GM18508 (cell line): ENCODE measurements around the gene COP1.

Experiments
- ATAC-seq: cut with Tn5 transposase; IDR thresholded peaks from one replicate; pipeline ENCODE4 v1.9.1; 2021; ENCODE audit warnings: moderate number of reproducible peaks; ENCODE audit not compliant: insufficient read depth, unreplicated experiment

Gene COP1

DNA sequence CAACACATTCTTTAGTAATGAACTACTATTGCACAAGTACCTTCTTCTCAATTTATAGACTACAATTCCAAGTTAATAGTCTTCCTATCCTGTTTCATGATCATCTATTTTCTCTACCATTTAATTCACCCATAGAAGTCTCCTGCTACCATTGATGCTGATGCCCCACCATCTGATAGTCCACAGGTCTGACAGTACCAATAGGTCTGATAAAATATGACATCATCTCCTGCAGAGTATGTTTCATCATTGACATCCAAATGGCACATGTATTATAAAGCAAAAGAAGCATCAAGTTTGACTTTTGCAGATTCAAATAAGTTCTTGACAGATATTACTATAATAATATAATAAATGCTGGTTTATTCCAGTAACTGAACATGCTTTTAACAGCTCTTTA lies 5.5 kb downstream of the COP1 start:
- no peak for ATAC-seq

DNA sequence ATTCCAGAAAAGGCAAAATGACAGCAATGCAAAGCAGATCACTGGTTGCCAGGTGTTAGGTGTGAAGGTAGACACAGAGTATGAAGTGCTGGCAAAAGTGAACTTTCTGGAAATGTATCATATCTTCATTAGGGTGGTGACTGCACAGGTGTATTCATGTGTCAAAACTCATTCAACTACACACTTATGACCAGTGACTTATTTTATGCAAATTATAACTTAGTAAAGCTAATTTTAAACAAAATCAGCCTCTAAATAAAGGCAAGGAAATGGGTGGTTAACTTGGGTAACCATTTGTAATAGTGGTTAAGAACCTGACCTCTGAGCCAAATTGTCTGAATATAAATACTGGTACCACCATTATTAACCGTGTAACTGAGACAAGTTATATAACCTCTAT lies 7.4 kb downstream of the COP1 start:
- ATAC-seq = peak; percentile 29

DNA sequence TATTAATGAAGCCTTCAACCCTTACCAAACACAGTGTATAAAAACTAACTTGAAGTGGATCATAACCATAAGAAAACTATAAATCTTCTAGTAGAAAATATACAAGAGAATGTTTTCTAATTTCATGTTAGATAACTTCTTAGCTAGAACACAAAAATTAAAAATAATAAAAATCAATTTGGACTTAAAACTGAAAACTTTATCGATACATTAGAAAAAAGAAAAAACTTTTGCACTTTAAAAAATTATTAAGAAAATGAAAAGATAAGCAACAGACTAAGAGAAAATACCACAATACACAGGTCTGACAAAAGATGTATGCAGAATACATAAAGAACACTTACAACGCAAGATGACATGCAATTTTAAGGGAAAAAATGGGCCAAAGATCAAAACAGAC lies 8.7 kb downstream of the COP1 start:
- no peak for ATAC-seq

DNA sequence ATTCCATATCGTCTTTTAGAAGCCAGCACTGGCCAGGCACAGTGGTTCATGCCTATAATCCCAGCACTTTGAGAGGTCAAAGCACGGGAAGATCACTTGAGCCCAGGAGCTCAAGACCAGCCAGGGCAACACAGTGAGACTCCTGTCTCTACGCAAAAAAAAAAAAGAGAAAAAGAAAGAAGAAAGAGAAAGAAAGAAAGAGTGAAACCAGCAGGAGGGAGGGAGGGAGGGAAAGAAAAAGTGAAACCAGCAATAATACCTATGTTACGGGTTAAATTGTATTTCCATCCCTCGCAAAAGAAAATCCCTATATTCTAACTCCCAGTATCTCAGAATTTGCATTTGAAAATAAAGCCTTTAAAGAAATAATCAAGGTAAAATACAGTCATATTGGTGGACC lies 10.4 kb downstream of the COP1 start:
- ATAC-seq = no peak

DNA sequence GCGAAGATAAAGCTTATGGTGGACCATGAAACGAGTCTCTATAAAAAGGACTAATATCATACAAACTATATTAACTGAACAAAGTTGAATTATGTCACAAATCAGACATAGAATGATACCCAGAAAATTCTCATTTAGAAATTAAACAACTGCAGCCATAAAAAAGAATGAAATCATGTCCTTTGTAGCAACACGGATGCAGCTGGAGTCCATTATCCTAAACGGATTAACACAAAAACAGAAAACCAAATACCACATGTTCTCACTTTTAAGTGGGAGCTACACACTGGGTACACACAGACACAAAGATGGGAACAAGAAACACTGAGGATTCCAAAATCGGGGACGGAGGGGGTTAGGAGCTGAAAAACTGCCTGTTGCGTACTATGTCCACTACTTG lies 11.5 kb downstream of the COP1 start:
- ATAC-seq = no peak

DNA sequence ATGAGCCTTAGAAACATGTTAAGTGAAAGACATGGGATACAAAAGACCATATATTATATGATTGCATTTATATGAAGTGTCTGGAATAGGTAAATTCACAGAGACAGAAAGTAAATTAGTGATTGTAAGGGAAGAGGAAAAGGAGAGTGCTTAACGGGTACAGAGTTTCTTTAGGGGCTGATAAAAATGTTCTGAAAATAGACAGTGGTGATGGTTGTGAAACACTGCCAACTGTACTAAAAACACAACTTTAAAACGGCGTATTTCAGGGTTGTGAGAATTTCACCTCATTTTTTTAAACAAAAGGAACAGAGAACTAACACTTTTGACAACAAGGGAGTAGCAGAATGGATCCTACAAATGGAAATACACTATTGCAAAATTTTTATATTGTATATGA lies 13.4 kb downstream of the COP1 start:
- ATAC-seq = no peak

DNA sequence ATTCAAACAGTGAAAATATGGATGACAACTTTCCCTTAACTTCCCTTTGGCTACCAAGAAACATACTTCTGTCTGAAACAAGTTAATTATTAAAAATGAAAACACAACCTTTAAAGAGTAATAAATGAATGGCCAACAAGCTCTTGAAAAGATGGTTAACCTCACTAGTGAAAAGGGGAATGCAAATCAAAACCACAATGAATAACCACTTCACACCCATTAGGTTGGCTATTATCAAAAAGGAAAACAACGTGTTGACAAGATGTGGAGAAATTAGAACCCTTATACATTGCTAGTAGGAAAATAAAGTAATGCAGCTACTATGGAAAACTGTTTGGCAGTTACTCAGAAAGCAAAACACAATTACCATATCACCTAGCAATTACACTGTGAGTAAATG lies 14.1 kb downstream of the COP1 start:
- ATAC-seq = peak; percentile 74

DNA sequence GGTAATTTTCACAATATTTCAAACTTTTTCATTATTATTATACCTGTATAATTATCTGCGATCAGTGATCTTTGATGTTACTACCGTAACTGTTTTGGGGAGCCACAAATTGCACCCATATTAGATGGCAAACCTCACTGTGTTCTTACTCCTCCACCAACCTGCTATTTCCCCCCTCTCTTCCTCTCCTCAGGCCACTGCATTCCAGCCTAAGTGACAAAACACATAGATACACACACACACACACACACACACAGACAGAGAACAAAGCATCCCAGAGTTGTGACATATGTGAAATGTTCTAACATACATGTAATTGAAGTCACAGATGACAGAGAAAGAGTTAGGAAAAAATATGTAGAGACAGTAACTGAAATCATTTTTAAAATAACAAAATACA lies 18.5 kb downstream of the COP1 start:
- ATAC-seq = no peak

DNA sequence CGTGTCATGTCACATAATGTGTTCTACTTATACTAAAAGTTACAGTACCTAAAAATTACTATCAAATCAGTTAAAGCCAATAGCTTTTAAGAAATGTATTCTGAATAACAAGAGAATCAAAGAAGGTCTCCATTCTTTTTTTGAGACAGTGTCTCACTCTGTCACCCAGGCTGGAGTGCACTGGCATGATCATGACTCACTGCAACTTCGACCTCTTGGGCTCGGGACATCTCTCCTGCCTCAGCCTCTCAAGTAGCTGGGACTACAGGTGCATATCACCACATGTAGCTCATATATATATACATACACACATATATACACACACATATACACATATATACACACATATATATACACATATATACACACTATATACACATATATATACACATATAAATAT lies 20.1 kb downstream of the COP1 start:
- ATAC-seq = no peak

DNA sequence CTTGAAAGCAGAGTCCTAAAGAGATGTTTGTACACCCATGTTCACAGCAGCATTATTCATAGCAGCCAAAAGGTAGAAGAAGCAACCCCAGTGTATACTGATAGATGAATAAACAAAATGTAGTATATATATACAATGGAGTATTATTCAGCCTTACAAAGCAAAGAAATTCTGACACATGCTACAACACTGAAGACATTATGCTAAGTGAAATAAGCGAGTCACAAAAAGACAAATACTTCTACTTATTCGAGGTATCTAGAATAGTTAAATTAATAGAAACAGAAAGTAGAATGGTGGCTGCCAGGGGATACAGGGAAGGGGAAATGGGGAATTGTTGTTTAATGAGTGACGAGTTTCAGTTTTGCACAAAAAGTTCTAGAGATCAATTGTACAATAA lies 23.5 kb downstream of the COP1 start:
- ATAC-seq = peak; percentile 55

DNA sequence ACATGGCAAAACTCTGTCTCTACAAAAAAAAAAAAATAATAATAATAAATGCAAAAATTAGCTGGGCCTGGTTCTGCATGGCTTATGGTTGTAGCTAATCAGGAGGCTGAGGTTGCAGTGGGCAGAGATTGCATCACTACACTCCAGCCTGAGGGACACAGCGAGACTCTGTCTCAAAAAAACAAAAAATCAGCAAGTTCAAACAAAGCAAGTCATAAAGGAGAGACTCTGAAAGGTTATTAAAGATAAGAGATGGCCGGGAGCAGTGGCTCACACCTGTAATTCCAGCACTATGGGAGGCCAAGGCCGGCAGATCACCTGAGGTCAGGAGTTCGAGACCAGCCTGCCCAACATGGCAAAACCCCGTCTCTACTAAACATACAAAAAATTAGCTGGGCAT lies 28.8 kb downstream of the COP1 start:
- no peak for ATAC-seq

DNA sequence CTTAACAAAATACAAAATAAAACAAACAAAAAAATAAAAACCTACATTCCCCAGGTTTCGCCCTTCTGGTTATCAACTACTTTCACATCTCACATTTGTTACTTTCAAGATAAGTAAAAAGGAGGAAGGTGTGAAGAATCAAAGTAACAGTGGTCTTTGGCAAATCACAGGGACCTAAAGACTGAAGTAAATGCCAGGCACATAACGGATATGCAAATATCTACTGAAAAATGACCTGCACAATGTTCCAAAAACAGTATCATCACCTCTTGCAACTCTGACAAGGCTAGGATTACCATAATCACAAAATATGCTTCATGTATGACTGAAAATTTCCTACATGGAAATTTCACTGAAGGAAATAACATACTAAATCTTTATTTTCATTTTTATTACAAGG lies 29.3 kb downstream of the COP1 start:
- peak; percentile 78 for ATAC-seq

DNA sequence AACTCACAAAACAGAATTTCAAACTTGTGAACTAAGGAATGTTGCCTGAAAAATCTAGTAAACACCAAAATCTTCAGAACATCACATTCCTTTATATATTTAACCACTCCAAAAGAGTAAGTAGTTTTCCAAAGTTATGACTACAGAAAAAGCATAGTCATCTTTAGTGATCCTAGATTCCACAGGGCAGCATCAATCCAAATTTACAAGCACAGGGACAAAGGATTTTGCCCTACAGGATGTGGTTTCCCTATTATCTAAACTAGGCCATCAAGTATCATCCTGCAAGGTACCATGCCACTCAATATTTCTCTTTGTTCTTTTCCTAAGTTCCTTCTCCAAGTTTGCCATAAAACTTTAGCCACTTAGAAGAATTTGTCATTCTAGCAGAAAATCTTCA lies 33.0 kb downstream of the COP1 start:
- no peak for ATAC-seq

DNA sequence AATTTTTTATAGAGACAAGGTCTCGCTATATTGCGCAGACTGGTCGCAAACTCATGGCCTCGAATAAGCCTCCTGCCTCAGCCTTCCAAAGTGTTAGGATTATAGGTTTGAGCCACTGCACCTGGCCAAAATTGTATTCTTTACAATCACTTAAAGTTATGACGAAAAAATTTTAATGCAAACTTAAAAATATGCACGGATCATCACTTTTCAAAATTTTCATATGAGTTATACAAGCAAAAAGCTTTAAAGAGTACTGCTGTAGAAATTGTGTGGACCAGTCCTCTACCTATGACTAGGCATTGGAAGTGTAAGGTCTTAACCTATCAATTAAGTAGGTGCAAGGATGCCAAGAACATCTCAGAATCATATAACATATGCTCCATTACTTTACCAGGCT lies 34.9 kb downstream of the COP1 start:
- no peak for ATAC-seq

DNA sequence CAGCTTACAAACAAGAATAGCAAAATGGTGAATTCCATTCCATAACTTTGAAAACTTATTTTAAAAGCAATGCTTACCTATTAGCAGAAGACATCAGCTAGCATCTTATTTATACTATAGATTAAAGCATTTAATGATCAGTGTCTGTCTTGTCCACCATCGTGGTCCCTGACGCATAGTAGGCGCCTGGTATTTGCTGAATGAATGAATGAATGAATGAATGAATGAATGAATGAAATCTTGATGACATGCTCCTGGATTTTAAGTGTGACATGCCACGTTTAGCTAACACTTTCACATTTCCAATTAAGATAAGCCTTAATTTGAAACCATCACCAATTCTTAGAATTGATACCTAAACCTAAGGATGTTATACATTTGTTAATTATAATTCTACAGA lies 39.9 kb downstream of the COP1 start:
- no peak for ATAC-seq

DNA sequence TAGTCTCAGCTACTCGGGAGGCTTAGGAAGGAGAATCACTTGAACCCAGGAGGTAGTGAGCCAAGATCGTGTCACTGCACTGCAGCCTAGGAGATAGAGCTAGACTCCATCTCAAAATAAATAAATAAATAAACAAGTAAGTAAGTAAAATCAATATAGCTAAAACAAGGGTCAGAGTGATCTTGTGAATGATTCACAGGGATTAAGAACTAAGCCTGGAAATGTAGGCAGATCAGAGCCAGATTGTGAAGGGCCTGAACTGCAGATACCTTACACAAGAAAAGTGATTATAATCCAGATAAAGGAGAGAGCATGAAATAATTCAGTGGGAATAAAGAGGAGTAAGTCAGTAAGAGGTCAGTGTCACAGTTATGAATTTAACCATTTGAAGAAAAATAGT lies 41.5 kb downstream of the COP1 start:
- no peak for ATAC-seq

DNA sequence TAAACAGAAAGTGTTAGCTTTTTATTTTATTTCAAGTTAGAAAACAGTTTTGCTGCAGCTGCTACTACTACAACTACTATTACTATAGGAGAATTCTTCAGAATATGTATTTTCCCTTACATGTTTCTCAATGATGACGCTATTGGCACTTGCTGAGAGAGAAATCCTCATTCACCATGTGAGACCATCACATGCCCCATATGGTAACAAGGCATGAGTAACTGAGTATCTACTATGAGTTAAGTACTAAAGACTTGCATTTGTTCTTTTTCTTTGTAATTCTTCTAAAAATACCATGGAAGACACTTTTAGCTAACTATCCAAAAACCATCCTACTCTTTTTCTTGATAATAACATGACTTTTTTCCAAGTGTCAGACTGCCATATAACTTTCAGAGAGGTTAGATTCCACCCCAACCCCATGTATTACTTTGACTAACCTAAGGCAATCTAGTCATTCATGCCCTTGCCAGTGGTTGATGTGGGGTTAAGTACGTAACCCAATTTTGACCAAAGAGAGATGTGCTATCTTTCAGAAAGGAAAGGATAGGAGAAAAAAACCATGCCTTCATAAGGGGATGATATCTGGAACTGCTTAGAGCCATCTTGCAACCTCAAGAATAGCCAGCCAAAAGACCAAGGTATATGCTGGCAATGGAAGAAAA lies 42.9 kb downstream of the COP1 start:
- ATAC-seq = no peak

DNA sequence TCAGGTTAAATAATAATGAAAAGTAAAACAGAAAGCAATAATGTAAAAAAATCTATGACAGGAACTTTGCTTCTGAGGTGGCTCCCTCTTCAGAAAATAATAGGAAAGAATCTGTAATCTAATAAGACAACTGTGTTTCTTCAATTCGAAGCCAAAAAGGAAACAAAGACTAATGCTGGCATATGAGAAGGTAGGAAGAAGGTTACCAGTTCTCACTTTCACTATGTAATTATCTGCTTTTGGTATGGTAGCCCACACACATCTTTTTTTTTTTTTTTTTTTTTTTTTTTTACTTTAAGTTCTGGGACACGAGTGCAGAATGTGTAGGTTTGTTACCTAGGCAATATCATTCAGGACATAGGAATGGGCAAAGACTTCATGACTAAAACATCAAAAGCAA lies 47.1 kb downstream of the COP1 start:
- ATAC-seq = no peak

DNA sequence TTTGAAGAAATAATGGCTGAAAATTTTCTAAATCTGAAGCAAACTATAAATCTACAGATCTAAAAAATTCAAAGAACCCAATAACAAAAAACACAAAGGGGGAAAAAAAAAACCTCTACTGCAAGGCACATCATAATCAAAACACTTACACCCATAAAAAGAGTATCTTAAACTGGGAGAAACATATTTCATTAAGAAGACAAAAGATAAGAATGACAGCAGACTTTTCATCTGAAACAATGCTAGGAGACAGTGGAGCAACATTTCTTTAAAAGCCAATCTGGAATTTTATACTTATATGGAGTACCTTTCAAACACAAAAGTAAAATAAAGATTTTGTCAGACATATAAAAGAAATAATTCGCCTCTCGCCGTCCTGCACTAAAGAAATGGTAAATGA lies 49.1 kb downstream of the COP1 start:
- ATAC-seq = no peak

DNA sequence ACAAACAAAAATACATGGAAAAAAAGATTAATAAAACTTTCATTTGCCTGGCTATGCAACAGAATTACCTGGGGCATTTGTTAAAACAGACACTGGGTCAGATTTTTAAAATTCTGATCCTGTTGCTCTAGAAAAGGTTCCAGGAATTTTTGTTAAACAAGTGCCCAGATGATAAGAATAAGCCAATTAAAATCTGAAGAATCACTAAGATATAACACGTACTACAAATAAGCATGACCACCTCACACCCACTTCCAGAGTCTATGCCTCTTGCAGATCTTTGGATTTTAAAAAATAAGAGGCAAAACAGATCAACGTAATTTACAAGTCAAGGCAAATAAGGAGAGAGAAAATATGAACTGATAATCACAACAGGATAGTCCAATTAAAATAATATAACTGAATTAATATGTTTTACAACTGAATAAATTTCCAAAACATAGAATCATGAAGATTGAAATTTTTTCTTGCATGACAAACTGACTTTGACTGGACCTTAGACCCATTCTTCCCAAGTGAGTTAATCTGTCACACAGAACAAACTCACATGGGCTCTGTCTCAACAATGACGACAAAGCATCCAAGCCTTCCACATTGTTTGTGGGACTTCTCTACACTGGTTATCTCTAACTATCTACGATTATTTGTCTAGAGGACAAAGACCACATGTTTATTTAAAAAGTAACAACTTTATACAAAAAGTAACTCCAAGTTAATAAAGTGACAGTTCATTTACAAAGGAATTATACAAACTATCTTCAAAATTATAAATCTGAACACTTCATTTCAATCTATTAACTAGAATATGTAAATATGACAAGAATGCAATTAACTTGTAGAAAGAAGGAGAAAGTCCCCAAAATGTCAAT lies 56.9 kb downstream of the COP1 start:
- no peak for ATAC-seq

DNA sequence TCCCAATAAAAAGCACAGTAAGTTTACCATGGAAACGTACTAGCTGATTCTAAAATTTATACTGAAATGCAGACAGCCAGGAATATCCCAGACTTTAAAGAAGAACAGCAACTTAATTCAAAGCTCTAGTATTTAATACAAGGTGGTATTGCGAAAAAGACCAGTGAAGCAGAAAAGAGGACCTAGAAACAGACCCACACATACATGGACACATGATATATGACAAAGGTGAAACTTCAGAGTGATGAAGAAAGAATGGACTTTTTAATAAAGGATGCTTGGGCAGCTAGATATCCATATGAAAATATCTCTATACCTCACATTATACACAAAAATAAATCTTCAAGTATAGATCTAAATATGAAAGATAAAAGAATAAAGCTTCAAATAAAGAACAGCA lies 62.6 kb downstream of the COP1 start:
- ATAC-seq = no peak

DNA sequence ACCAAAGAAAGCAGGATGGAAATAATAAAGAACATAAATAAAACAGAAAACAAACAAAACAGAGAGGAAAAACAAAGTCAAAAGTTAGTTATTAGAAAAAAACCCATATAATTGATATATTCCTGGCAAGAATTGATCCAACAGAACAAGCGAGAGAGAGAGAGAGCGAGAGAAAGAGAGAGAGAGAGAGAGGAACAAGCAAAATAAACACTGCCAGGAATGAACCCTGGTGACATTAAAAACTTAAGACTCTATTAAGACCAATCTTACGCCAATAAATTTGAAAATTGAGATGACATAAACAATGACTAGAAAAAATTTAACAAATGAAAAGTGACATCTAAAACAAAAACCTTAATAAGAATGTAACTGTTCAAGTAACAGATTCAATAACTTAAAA lies 64.1 kb downstream of the COP1 start:
- no peak for ATAC-seq
